ENCODE results near the gene PRKAB1.

DNA sequence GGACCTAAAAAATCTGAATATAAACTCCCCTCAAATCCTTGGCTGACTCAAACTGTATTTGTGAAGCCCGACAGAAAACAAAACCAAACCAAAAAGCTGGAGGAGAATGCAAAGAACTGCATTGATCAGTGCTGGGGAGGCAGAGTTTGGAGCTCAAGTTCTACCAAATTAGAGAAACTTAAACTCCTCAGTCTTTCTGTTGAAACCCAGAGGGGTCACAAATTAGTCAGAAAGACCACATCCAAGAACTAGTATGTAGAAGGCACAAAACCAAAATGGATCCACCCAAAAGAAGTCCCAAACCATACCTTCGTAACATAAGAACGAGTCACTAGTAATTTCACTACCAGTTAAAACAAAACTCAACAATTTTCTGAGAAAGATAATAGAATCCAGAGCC lies 15.3 kb upstream of the PRKAB1 start:
- TF ChIP-seq, protein P1, sequence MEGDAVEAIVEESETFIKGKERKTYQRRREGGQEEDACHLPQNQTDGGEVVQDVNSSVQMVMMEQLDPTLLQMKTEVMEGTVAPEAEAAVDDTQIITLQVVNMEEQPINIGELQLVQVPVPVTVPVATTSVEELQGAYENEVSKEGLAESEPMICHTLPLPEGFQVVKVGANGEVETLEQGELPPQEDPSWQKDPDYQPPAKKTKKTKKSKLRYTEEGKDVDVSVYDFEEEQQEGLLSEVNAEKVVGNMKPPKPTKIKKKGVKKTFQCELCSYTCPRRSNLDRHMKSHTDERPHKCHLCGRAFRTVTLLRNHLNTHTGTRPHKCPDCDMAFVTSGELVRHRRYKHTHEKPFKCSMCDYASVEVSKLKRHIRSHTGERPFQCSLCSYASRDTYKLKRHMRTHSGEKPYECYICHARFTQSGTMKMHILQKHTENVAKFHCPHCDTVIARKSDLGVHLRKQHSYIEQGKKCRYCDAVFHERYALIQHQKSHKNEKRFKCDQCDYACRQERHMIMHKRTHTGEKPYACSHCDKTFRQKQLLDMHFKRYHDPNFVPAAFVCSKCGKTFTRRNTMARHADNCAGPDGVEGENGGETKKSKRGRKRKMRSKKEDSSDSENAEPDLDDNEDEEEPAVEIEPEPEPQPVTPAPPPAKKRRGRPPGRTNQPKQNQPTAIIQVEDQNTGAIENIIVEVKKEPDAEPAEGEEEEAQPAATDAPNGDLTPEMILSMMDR (IDR thresholded peaks at IDR 0.05): no peak
- TF ChIP-seq POLR2AphosphoS5 (IDR thresholded peaks at IDR 0.05) (no peak), EP300 (IDR thresholded peaks at IDR 0.05) (no peak), POLR2A (IDR thresholded peaks at IDR 0.05; ENCODE audit: low read depth) (no peak)
